Stomach (tissue), 9 donors: ENCODE data around the gene FGF14. TPM values are rescaled to one million over a fixed set of nuclear protein-coding genes. Genes with fewer than 3 reads are reported as not detected.

ENCODE experiments used
- DNase-seq, 2 donors: peaks; one replicate each; pipeline versions ENCODE4 v3.0.0 to v3.0.0-alpha.2; 2013 to 2019
- H3K27ac ChIP-seq, 5 donors: fragments of 200-600 bp in 4 of 5; sonication (generic) in 4 of 5; one replicate each; pipeline ENCODE4 v1.5.1; 2013 to 2019; ENCODE audit warnings: mild to moderate bottlenecking in 1 of 5, moderate library complexity in 1 of 5
- H3K27me3 ChIP-seq, 3 donors: fragments of 200-600 bp; sonication (generic); one replicate each; pipeline ENCODE4 v1.5.1; 2017 to 2019; ENCODE audit warnings: mixed run types in 1 of 3
- H3K36me3 ChIP-seq, 4 donors: fragments of 200-600 bp; sonication (generic); 1 replicate in 3 of 4; 2 replicates in 1 of 4; pipeline ENCODE4 v1.5.1; 2016 to 2019
- H3K4me1 ChIP-seq, 4 donors: fragments of 200-600 bp; sonication (generic); one replicate each; pipeline ENCODE4 v1.5.1; 2016 to 2019
- H3K4me3 ChIP-seq, 4 donors: fragments of 200-600 bp; sonication (generic) in 3 of 4; one replicate each; pipeline ENCODE4 v1.5.1; 2016 to 2019; ENCODE audit warnings: mild to moderate bottlenecking in 1 of 4
- H3K9me3 ChIP-seq, 4 donors: fragments of 200-600 bp; sonication (generic); one replicate each; pipeline ENCODE4 v1.5.1; 2016 to 2019
- CTCF ChIP-seq, 7 experiments: fragments of 450-650 bp in 4 of 7; fragments of 200-600 bp in 3 of 7; sonication (generic) in 3 of 7; IDR thresholded peaks; one replicate each; pipeline ENCODE4 v1.5.1; 2016 to 2019; ENCODE audit warnings: antibody characterized with exemption in 7 of 7, control low read depth in 2 of 7, mild to moderate bottlenecking in 1 of 7
- EP300 ChIP-seq: sonication (generic); formaldehyde crosslinking; IDR thresholded peaks from one replicate; pipeline ENCODE4 v1.6.1; 2017; ENCODE audit warnings: antibody characterized with exemption
- POLR2A ChIP-seq, 4 donors: fragments of 450-650 bp; IDR thresholded peaks; one replicate each; pipeline ENCODE4 v1.6.1; 2016; ENCODE audit warnings: antibody characterized with exemption in 4 of 4, control low read depth in 2 of 4, mild to moderate bottlenecking in 1 of 4, moderate library complexity in 1 of 4
- POLR2AphosphoS5 ChIP-seq, 3 donors: sonication (generic); formaldehyde crosslinking; IDR thresholded peaks; one replicate each; pipeline ENCODE4 v1.6.1; 2016; ENCODE audit warnings: antibody characterized with exemption in 3 of 3
- WGBS, 5 donors: extraction: QIAGEN DNeasy Blood & Tissue Kit in 3 of 5; methylation state at CpG; one replicate each; pipeline versions ENCODE4 v1.1.5 to v1.1.7; 2013 to 2018; 5-methylcytosine and 5-hydroxymethylcytosine counted together
- intact Hi-C: fragments of 100-400 bp; cut with DNase I; formaldehyde crosslinking; loops from one replicate; pipeline ENCODE4 v1.15.1; 2023; ENCODE audit warnings: low total_unique reads
- polyA plus RNA-seq, 3 donors: library from polyadenylated mRNA; stranded (reverse); fragments of 200-250 nt; gene quantifications; one replicate each; pipeline ENCODE4 v1.2.3, GENCODE V29; 2013
- total RNA-seq, 5 donors: library from RNA; depleted of rRNA; stranded (reverse); fragments of >200 nt; gene quantifications; one replicate each; pipeline versions ENCODE4 v1.1.0 to v1.2.3, GENCODE V29; 2014 to 2016
- donor health status: healthy with polysubstance abuse.
- donor health status: Bipolar disorder and iron deficiency.
- donor health status: healthy.

Gene FGF14
- total and polyA plus RNA-seq, 8 donors: 0.08 to 6.6 (median 0.54) TPM

GRCh38 chr13:102400675-102401145 lies 1.1 kb downstream of the FGF14 start:
- intact Hi-C loops: no loop called here

GRCh38 chr13:102399791-102400674 lies 1.8 kb downstream of the FGF14 start:
- peak in 1 of 2 donors; percentile 46 for DNase-seq
- Histone ChIP-seq H3K27me3 (peaks cover 0 to 46% (median 34%) of the 10 kb centered on the region in 3 donors), H3K4me3 (peak overlapping the region; percentile 54 to 60 (median 58)), H3K9me3 (no peaks in the 10 kb centered on the region), H3K27ac (peak overlapping the region in 3 of 5 donors; percentile 23 to 72 (median 56)), H3K4me1 (peaks cover 19 to 38% (median 26%) of the 10 kb centered on the region in 4 donors), H3K36me3 (no peaks in the 10 kb centered on the region)
- intact Hi-C loops: no loop called here
- 1 to 3% (median 3%) methylated on average over 20 to 58 of the region's 58 CpGs for WGBS, 5 donors
- no peak for TF ChIP-seq CTCF (IDR thresholded peaks at IDR 0.05)

More at GRCh38 chr13:102400675-102401145, 1.1 kb downstream of the FGF14 start:
- WGBS, 5 donors: 1 to 2% (median 1%) methylated on average over 24 of the region's 24 CpGs
- Histone ChIP-seq H3K36me3 (no peaks in the 10 kb centered on the region), H3K27me3 (peaks cover 0 to 46% (median 34%) of the 10 kb centered on the region in 3 donors), H3K27ac (peak overlapping the region in 2 of 5 donors; percentile 56 to 72), H3K9me3 (no peaks in the 10 kb centered on the region), H3K4me3 (peak overlapping the region; percentile 54 to 60 (median 58)), H3K4me1 (peaks cover 19 to 32% (median 24%) of the 10 kb centered on the region in 4 donors)
- TF ChIP-seq POLR2AphosphoS5 (IDR thresholded peaks at IDR 0.05) (no peak), EP300 (no peak), POLR2A (IDR thresholded peaks at IDR 0.05) (no peak), CTCF (IDR thresholded peaks at IDR 0.05) (no peak)
- DNase-seq: peak in 1 of 2 donors; percentile 29

- Histone ChIP-seq H3K9me3 (no peaks in the 10 kb centered on the region), H3K27ac (peak overlapping the region in 1 of 5 donors; percentile 84), H3K4me1 (peaks cover 10 to 33% (median 28%) of the 10 kb centered on the region in 4 donors), H3K27me3 (peaks cover 0 to 19% (median 18%) of the 10 kb centered on the region in 3 donors), H3K36me3 (no peaks in the 10 kb centered on the region), H3K4me3 (no peak overlapping the region)
- DNase-seq: no peak
- intact Hi-C loops: no loop called here
- TF ChIP-seq EP300 (no peak), POLR2AphosphoS5 (IDR thresholded peaks at IDR 0.05) (no peak), CTCF (IDR thresholded peaks at IDR 0.05) (no peak), POLR2A (IDR thresholded peaks at IDR 0.05) (no peak)
- 87 to 92% (median 90%) methylated on average over 2 of the region's 2 CpGs for WGBS, 5 donors
These were observed 5.9 kb downstream of the FGF14 start for GRCh38 chr13:102395939-102396338.

- Histone ChIP-seq H3K27ac (peak overlapping the region in 4 of 5 donors; percentile 67 to 86 (median 80)), H3K4me3 (peak overlapping the region; percentile 77 to 89 (median 86)), H3K27me3 (peaks cover 0 to 11% (median 10%) of the 10 kb centered on the region in 3 donors), H3K36me3 (no peaks in the 10 kb centered on the region), H3K9me3 (no peaks in the 10 kb centered on the region), H3K4me1 (peaks cover 3 to 26% (median 20%) of the 10 kb centered on the region in 4 donors)
- intact Hi-C loops: no loop called here
- no peak for DNase-seq
- no peak for TF ChIP-seq CTCF (IDR thresholded peaks at IDR 0.05)
- no peak for TF ChIP-seq EP300
- no peak for TF ChIP-seq POLR2AphosphoS5 (IDR thresholded peaks at IDR 0.05)
- TF ChIP-seq POLR2A (IDR thresholded peaks at IDR 0.05): no peak
- WGBS, 5 donors: 88 to 92% (median 91%) methylated on average over 10 of the region's 10 CpGs
These were observed 6.7 kb downstream of the FGF14 start for GRCh38 chr13:102395174-102395573.
